Measurements from ENCODE around the gene SIGLEC12. TPM values are rescaled to one million over a fixed set of nuclear protein-coding genes. Genes with fewer than 3 reads are reported as not detected.

SIGLEC12 gene
- total RNA-seq, 1 donor from 2014 or later = not detected

GRCh38 chr19:51470966-51471365, 30.6 kb downstream of the SIGLEC12 start:
- TF ChIP-seq, protein P1, sequence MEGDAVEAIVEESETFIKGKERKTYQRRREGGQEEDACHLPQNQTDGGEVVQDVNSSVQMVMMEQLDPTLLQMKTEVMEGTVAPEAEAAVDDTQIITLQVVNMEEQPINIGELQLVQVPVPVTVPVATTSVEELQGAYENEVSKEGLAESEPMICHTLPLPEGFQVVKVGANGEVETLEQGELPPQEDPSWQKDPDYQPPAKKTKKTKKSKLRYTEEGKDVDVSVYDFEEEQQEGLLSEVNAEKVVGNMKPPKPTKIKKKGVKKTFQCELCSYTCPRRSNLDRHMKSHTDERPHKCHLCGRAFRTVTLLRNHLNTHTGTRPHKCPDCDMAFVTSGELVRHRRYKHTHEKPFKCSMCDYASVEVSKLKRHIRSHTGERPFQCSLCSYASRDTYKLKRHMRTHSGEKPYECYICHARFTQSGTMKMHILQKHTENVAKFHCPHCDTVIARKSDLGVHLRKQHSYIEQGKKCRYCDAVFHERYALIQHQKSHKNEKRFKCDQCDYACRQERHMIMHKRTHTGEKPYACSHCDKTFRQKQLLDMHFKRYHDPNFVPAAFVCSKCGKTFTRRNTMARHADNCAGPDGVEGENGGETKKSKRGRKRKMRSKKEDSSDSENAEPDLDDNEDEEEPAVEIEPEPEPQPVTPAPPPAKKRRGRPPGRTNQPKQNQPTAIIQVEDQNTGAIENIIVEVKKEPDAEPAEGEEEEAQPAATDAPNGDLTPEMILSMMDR (IDR thresholded peaks at IDR 0.05) = no peak
- H3K4me3 Mint-ChIP-seq (ENCODE audit: unreplicated experiment) = no peak overlapping the region
- H3K27me3 Mint-ChIP-seq (ENCODE audit: unreplicated experiment) = no peaks in the 10 kb centered on the region
- no peaks in the 10 kb centered on the region for H3K9me3 Mint-ChIP-seq (ENCODE audit: unreplicated experiment)
- no peaks in the 10 kb centered on the region for H3K36me3 Mint-ChIP-seq (ENCODE audit: unreplicated experiment)
- no peaks in the 10 kb centered on the region for H3K4me1 Mint-ChIP-seq (ENCODE audit: unreplicated experiment)
- H3K27ac Mint-ChIP-seq (ENCODE audit: unreplicated experiment) = no peak overlapping the region
- no peak for DNase-seq (ENCODE audit: extremely low spot score, unreplicated experiment)

DNA sequence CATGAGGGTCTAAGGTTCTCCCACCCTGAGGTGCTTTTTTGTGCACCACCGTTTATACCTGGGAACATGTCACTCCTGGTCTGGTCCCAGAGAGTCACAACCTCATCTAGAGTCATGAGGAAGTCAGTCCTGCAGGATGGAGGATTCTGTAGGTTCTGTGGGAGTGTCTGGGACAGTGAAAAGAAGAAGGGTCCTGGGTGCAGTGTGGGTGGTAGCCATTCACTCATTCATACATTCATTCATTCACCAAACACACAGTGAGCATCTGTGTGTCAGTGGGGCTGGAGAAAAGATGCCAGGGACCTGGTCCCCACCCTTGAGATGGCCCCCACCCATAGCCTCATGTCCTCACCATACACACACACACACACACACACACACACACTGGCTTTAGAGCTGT, 32.0 kb downstream of the SIGLEC12 start:
- H3K4me3 Mint-ChIP-seq (ENCODE audit: unreplicated experiment) = no peak overlapping the region
- no peak overlapping the region for H3K27ac Mint-ChIP-seq (ENCODE audit: unreplicated experiment)
- H3K4me1 Mint-ChIP-seq (ENCODE audit: unreplicated experiment) = no peaks in the 10 kb centered on the region
- no peaks in the 10 kb centered on the region for H3K27me3 Mint-ChIP-seq (ENCODE audit: unreplicated experiment)
- DNase-seq (ENCODE audit: extremely low spot score, unreplicated experiment) = no peak
- TF ChIP-seq, protein P1 (IDR thresholded peaks at IDR 0.05) = no peak
- H3K9me3 Mint-ChIP-seq (ENCODE audit: unreplicated experiment) = peaks cover 5% of the 10 kb centered on the region
- H3K36me3 Mint-ChIP-seq (ENCODE audit: unreplicated experiment) = no peaks in the 10 kb centered on the region

- no peak overlapping the region for H3K4me3 Mint-ChIP-seq (ENCODE audit: unreplicated experiment)
- TF ChIP-seq, protein P1 (IDR thresholded peaks at IDR 0.05) = no peak
- no peaks in the 10 kb centered on the region for H3K36me3 Mint-ChIP-seq (ENCODE audit: unreplicated experiment)
- peaks cover 5% of the 10 kb centered on the region for H3K9me3 Mint-ChIP-seq (ENCODE audit: unreplicated experiment)
- no peak for DNase-seq (ENCODE audit: extremely low spot score, unreplicated experiment)
- H3K27ac Mint-ChIP-seq (ENCODE audit: unreplicated experiment) = no peak overlapping the region
- H3K4me1 Mint-ChIP-seq (ENCODE audit: unreplicated experiment) = no peaks in the 10 kb centered on the region
- no peaks in the 10 kb centered on the region for H3K27me3 Mint-ChIP-seq (ENCODE audit: unreplicated experiment)
These were observed 32.4 kb downstream of the SIGLEC12 start for GRCh38 chr19:51469162-51469561.

GRCh38 chr19:51468545-51468920, 33.1 kb downstream of the SIGLEC12 start:
- no peaks in the 10 kb centered on the region for H3K4me1 Mint-ChIP-seq (ENCODE audit: unreplicated experiment)
- no peak for DNase-seq (ENCODE audit: extremely low spot score, unreplicated experiment)
- TF ChIP-seq, protein P1 (IDR thresholded peaks at IDR 0.05) = no peak
- H3K4me3 Mint-ChIP-seq (ENCODE audit: unreplicated experiment) = no peak overlapping the region
- no peak overlapping the region for H3K27ac Mint-ChIP-seq (ENCODE audit: unreplicated experiment)
- H3K9me3 Mint-ChIP-seq (ENCODE audit: unreplicated experiment) = peaks cover 5% of the 10 kb centered on the region
- H3K27me3 Mint-ChIP-seq (ENCODE audit: unreplicated experiment) = no peaks in the 10 kb centered on the region
- no peaks in the 10 kb centered on the region for H3K36me3 Mint-ChIP-seq (ENCODE audit: unreplicated experiment)

DNA sequence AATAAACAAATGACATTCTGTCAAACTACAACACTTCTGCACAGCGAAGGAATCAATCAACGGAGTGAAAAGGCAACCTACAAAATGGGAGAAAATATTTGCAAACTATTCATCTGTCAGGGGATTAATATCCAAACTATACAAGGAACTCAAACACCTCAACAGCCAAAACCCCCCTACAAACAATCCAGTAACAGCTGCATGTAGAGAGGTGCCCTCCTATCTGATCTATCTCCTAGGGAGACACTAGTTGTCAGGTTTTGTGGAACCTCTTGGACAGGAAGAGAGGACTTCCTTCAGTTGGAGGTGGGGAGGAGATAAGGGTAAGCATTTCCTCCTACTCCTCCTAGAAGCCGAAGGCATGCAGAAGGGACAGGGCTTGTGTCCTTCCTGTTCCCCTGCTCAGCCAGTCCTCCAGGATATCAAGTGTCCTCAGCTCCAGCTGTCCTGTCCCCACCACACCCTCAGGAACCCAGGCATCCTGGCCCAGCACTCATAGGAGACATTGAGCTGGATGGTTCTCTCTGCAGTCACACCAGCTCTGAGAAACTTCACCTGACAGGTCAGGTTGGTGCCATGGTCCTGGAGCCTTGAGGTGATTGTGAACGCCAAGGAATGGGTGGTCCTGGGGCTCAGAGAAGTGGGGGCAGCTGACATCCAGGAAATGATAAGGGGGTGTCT, 33.6 kb downstream of the SIGLEC12 start:
- Mint-ChIP-seq H3K27me3 (ENCODE audit: unreplicated experiment) (no peaks in the 10 kb centered on the region), H3K36me3 (ENCODE audit: unreplicated experiment) (no peaks in the 10 kb centered on the region)

More for the DNA sequence above, 33.6 kb downstream of the SIGLEC12 start:
- TF ChIP-seq, protein P1 (IDR thresholded peaks at IDR 0.05) = no peak
- Mint-ChIP-seq H3K9me3 (ENCODE audit: unreplicated experiment) (peaks cover 5% of the 10 kb centered on the region), H3K27ac (ENCODE audit: unreplicated experiment) (no peak overlapping the region), H3K4me1 (ENCODE audit: unreplicated experiment) (no peaks in the 10 kb centered on the region), H3K4me3 (ENCODE audit: unreplicated experiment) (no peak overlapping the region)
- no peak for DNase-seq (ENCODE audit: extremely low spot score, unreplicated experiment)
